ENCODE measurements around the gene CARS2. TPM values are rescaled to one million over a fixed set of nuclear protein-coding genes. Genes with fewer than 3 reads are reported as not detected.

CARS2 gene
- total RNA-seq, 1 donor from 2014 or later = 89.6 TPM

- intact Hi-C loops (cut with micrococcal nuclease) = no loop called here
- Mint-ChIP-seq H3K4me3 (ENCODE audit: low read depth) (no peak overlapping the region), H3K4me1 (ENCODE audit: low read depth) (no peaks in the 10 kb centered on the region), H3K9me3 (no peaks in the 10 kb centered on the region), H3K27me3 (ENCODE audit: low read depth) (peaks cover 15% of the 10 kb centered on the region), H3K36me3 (ENCODE audit: low read depth) (no peaks in the 10 kb centered on the region), H3K27ac (no peak overlapping the region)
- DNase-seq (ENCODE audit: low spot score) = no peak
Measured at GRCh38 chr13:110600261-110600819, 105.6 kb downstream of the CARS2 start.

DNA sequence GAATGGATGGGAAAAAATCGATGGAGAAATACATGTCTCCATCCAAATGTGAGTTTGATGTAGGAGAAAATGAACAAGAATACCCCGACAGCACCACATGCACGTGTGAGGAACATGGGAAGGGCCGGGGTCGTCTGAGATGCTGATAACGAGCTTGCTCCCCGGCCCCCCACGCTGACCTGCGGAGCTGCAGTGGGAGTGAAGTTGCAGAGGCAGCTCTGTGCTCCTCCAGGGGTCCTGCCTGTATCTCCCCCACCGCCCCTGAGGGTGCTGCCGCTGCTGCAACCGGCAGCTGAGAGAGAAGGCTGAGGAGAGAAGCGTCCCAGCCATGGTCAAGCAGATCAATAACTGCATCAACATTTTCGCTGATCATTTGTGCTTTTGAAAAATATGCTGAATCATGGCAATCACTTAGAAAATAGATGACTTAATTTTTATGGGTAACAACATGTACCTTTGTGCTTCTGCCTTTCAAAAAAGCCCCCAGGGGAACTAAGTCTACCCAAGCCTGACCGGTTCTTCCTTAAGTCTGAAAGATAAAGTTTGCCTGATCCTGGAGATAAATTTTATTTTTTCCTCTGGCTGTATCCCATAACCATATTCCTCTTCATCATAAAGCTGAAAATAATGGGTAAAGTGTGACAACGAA is 108.8 kb downstream of the CARS2 start:
- Mint-ChIP-seq H3K27me3 (ENCODE audit: low read depth) (peaks cover 14% of the 10 kb centered on the region), H3K4me3 (ENCODE audit: low read depth) (no peak overlapping the region), H3K36me3 (ENCODE audit: low read depth) (no peaks in the 10 kb centered on the region), H3K27ac (no peak overlapping the region), H3K4me1 (ENCODE audit: low read depth) (peaks cover 1% of the 10 kb centered on the region), H3K9me3 (no peaks in the 10 kb centered on the region)
- intact Hi-C loops (cut with micrococcal nuclease) = loop anchor here (10.0 kb wide), 1 partner anchor 142 kb away; no protein-coding TSS in a partner anchor
- DNase-seq (ENCODE audit: low spot score) = no peak

GRCh38 chr13:110593430-110594130 is 112.3 kb downstream of the CARS2 start:
- Mint-ChIP-seq H3K4me3 (ENCODE audit: low read depth) (no peak overlapping the region), H3K36me3 (ENCODE audit: low read depth) (no peaks in the 10 kb centered on the region), H3K4me1 (ENCODE audit: low read depth) (peaks cover 1% of the 10 kb centered on the region), H3K27ac (no peak overlapping the region), H3K9me3 (no peaks in the 10 kb centered on the region), H3K27me3 (ENCODE audit: low read depth) (peaks cover 23% of the 10 kb centered on the region)
- no peak for DNase-seq (ENCODE audit: low spot score)
- intact Hi-C loops (cut with micrococcal nuclease) = loop anchor here (2.0 to 10.0 kb wide), 2 partner anchors 139 to 225 kb away; no protein-coding TSS in a partner anchor

DNA sequence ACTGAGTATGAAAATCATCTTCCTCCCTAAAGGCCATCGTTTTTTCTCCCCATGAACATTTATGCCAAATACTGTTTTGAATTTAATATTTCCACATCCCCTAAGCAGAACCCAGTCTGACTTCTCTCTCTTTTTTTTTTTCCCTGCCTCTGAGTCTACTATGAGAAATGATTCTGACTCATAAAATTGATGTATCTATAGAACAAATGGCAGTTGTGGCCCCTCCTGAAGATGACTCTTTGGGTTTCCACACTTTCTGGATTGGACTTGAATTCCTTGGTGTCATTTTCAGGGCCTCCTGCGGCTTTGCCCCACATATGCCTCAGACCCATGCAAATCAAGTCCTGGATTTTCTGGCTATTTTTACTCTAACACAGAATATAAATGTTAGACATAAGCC is 113.3 kb downstream of the CARS2 start:
- Mint-ChIP-seq H3K9me3 (no peaks in the 10 kb centered on the region), H3K27ac (no peak overlapping the region), H3K27me3 (ENCODE audit: low read depth) (peaks cover 24% of the 10 kb centered on the region), H3K4me3 (ENCODE audit: low read depth) (no peak overlapping the region), H3K36me3 (ENCODE audit: low read depth) (no peaks in the 10 kb centered on the region), H3K4me1 (ENCODE audit: low read depth) (peaks cover 1% of the 10 kb centered on the region)
- intact Hi-C loops (cut with micrococcal nuclease) = loop anchor here (2.0 to 10.0 kb wide), 2 partner anchors 138 to 226 kb away; no protein-coding TSS in a partner anchor
- no peak for DNase-seq (ENCODE audit: low spot score)

Other genes starting within 250 kb of the CARS2 start
- gene RAB20, start 144.4 kb downstream of the CARS2 start, total RNA-seq = 2.8 and 4.0 TPM in 2 replicates
- gene NAXD, start 90.6 kb downstream of the CARS2 start, total RNA-seq = 21.7 and 22.1 TPM in 2 replicates
- 16.3 and 17.9 TPM in 2 replicates for gene ING1, start 7.6 kb upstream of the CARS2 start, total RNA-seq
- gene ANKRD10, start 209.0 kb upstream of the CARS2 start, total RNA-seq = 111 and 120 TPM in 2 replicates

All from activated T-helper 2 cell treated with anti-CD3 and anti-CD28 coated beads, Interferon-gamma antibody, Interleukin-2, Interleukin-4, amounts not matched to agents 10 μg/mL and 5 μg/mL and 100 μg/mL, durations not matched to agents 14 hours and 24 hours and 36 hours (primary cell).